ENCODE data around the gene USP53. TPM values are rescaled to one million over a fixed set of nuclear protein-coding genes. Genes with fewer than 3 reads are reported as not detected.
A peak's percentile ranks its signal among the peaks of the same experiment; 100 is the strongest.

The USP53 gene
- total and polyA plus RNA-seq, 2 donors (not counting 3 experiments of a cell fraction or from before 2014, with no cell fraction given): 7.8 to 22.8 TPM

GRCh38 chr4:119244344-119244743, 31.8 kb downstream of the USP53 start:
- Histone ChIP-seq H3K79me2 (ENCODE audit: control insufficient read depth, insufficient read depth, low read length) (peaks cover 3% of the 10 kb centered on the region), H3K9me1 (replicated peaks; ENCODE audit: control insufficient read depth, extremely low read depth, insufficient read depth, low read length) (no peaks in the 10 kb centered on the region), H3K27ac (ENCODE audit: insufficient read depth, low read depth, low read length) (no peak overlapping the region), H2AFZ (ENCODE audit: low read depth, low read length) (peak overlapping the region; percentile 15), H3K9ac (replicated peaks; ENCODE audit: extremely low read depth, insufficient read depth, low read length) (no peak overlapping the region), H3K27me3 (ENCODE audit: control insufficient read depth in 2 of 2, insufficient read depth in 2 of 2, low read length in 2 of 2) (no peaks in the 10 kb centered on the region), H4K20me1 (replicated peaks; ENCODE audit: control insufficient read depth, extremely low read depth, insufficient read depth, low read length) (no peaks in the 10 kb centered on the region), H3K36me3 (ENCODE audit: control insufficient read depth in 2 of 2, extremely low read depth in 1 of 2, insufficient read depth in 2 of 2, low read length in 2 of 2) (peaks cover 10 to 19% of the 10 kb centered on the region in 2 experiments), H3K4me3 (replicated peaks in 1 of 3; ENCODE audit: insufficient read depth in 1 of 3, low read depth in 1 of 3, low read length in 3 of 3) (no peak overlapping the region), H3K9me3 (replicated peaks; ENCODE audit: control insufficient read depth, insufficient read depth, low read length) (no peaks in the 10 kb centered on the region), H3K4me2 (ENCODE audit: insufficient read depth, low read length) (peak overlapping the region; percentile 66), H3K4me1 (ENCODE audit: control insufficient read depth, extremely low read depth, insufficient read depth, low read length) (peaks cover 19% of the 10 kb centered on the region)
- no peak for FAIRE-seq
- BruUV-seq (replicated peaks): no TSS peak
- DNase-seq (ENCODE audit: low read depth, low spot score): peak; percentile 10
- CTCF ChIA-PET: interaction anchor here (1.0 kb wide), 1 partner anchor 203 kb away, joined by 4 read pairs; no protein-coding TSS in a partner anchor
- POLR2A ChIA-PET: no interaction called here
- intact Hi-C loops (cut with micrococcal nuclease) (no loop called here), dilution Hi-C loops (cut with MboI; ENCODE audit: extremely low pct_ligation_motif_present, low sequenced_read_pairs) (no loop called here)
- no peak for TF ChIP-seq POLR2A (IDR thresholded peaks at IDR 0.05; ENCODE audit: low read depth, low read length)
- TF ChIP-seq GATA2 (IDR thresholded peaks at IDR 0.05; ENCODE audit: insufficient read depth, insufficient read length, low read depth, low read length): no peak
- TF ChIP-seq JUN (IDR thresholded peaks at IDR 0.05; ENCODE audit: borderline replicate concordance, insufficient read depth, insufficient read length, low read depth): no peak
- no peak for TF ChIP-seq POLR2AphosphoS5 (IDR thresholded peaks at IDR 0.05; ENCODE audit: insufficient read depth, low read depth, low read length)

GRCh38 chr4:119244832-119245231, 32.3 kb downstream of the USP53 start:
- no peaks in the 10 kb centered on the region for H4K20me1 ChIP-seq (replicated peaks; ENCODE audit: control insufficient read depth, extremely low read depth, insufficient read depth, low read length)
- no TSS peak for BruUV-seq (replicated peaks)
- H3K27me3 ChIP-seq (ENCODE audit: control insufficient read depth in 2 of 2, insufficient read depth in 2 of 2, low read length in 2 of 2): no peaks in the 10 kb centered on the region
- H3K27ac ChIP-seq (ENCODE audit: insufficient read depth, low read depth, low read length): no peak overlapping the region
- dilution Hi-C loops (cut with MboI; ENCODE audit: extremely low pct_ligation_motif_present, low sequenced_read_pairs): no loop called here
- TF ChIP-seq POLR2AphosphoS5 (IDR thresholded peaks at IDR 0.05; ENCODE audit: insufficient read depth, low read depth, low read length) (no peak), POLR2A (IDR thresholded peaks at IDR 0.05; ENCODE audit: low read depth, low read length) (no peak), GATA2 (IDR thresholded peaks at IDR 0.05; ENCODE audit: insufficient read depth, insufficient read length, low read depth, low read length) (no peak), EZH2 (IDR thresholded peaks at IDR 0.05; ENCODE audit: borderline replicate concordance, low read depth, low read length, severe bottlenecking) (no peak), CTCF (IDR thresholded peaks at IDR 0.05; ENCODE audit: extremely low read depth in 1 of 2, insufficient read depth in 1 of 2, low read depth in 1 of 2, low read length in 2 of 2) (no peak), MAX (IDR thresholded peaks at IDR 0.05; ENCODE audit: insufficient read depth, insufficient read length) (no peak), FOS (IDR thresholded peaks at IDR 0.05; ENCODE audit: borderline replicate concordance, insufficient read depth, low read length) (no peak), MYC (IDR thresholded peaks at IDR 0.05; ENCODE audit: low read depth, low read length) (no peak), JUN (IDR thresholded peaks at IDR 0.05; ENCODE audit: borderline replicate concordance, insufficient read depth, insufficient read length, low read depth) (no peak)
- no peak overlapping the region for H3K9ac ChIP-seq (replicated peaks; ENCODE audit: extremely low read depth, insufficient read depth, low read length)
- H3K4me3 ChIP-seq (replicated peaks in 1 of 3; ENCODE audit: insufficient read depth in 1 of 3, low read depth in 1 of 3, low read length in 3 of 3): no peak overlapping the region
- peak overlapping the region; percentile 66 for H3K4me2 ChIP-seq (ENCODE audit: insufficient read depth, low read length)
- POLR2A ChIA-PET: no interaction called here
- peak overlapping the region; percentile 15 for H2AFZ ChIP-seq (ENCODE audit: low read depth, low read length)
- no peaks in the 10 kb centered on the region for H3K9me1 ChIP-seq (replicated peaks; ENCODE audit: control insufficient read depth, extremely low read depth, insufficient read depth, low read length)
- peaks cover 19% of the 10 kb centered on the region for H3K4me1 ChIP-seq (ENCODE audit: control insufficient read depth, extremely low read depth, insufficient read depth, low read length)
- DNase-seq (ENCODE audit: low read depth, low spot score) (peak; percentile 56), FAIRE-seq (peak; percentile 21)
- peaks cover 10 to 17% of the 10 kb centered on the region in 2 experiments for H3K36me3 ChIP-seq (ENCODE audit: control insufficient read depth in 2 of 2, extremely low read depth in 1 of 2, insufficient read depth in 2 of 2, low read length in 2 of 2)
- intact Hi-C loops (cut with micrococcal nuclease): no loop called here
- no peaks in the 10 kb centered on the region for H3K9me3 ChIP-seq (replicated peaks; ENCODE audit: control insufficient read depth, insufficient read depth, low read length)
- H3K79me2 ChIP-seq (ENCODE audit: control insufficient read depth, insufficient read depth, low read length): peaks cover 3% of the 10 kb centered on the region
- CTCF ChIA-PET: no interaction called here
